HG03097 (cell line): ENCODE data around the gene IPP.
A peak's percentile ranks its signal among the peaks of the same experiment; 100 is the strongest.
"Not testable (repeated sequence)": the region's sequence is repeated elsewhere in the genome, so short reads cannot be mapped to it uniquely, and the experiment has no call there.

Experiments
- ATAC-seq: cut with Tn5 transposase; IDR thresholded peaks from one replicate; pipeline ENCODE4 v1.9.1; 2021; ENCODE audit not compliant: unreplicated experiment, low FRiP score

IPP gene

GRCh38 chr1:45746922-45747321, 3.5 kb downstream of the IPP start:
- ATAC-seq, result no peak

- not testable (repeated sequence) for ATAC-seq
Observed at GRCh38 chr1:45739641-45740156, 10.8 kb downstream of the IPP start.

- no peak for ATAC-seq
Observed at GRCh38 chr1:45739137-45739536, 11.3 kb downstream of the IPP start.

GRCh38 chr1:45730780-45731319, 19.6 kb downstream of the IPP start:
- no peak for ATAC-seq

- no peak for ATAC-seq
Observed at GRCh38 chr1:45730075-45730779, 20.2 kb downstream of the IPP start.

GRCh38 chr1:45726007-45726406, 24.4 kb downstream of the IPP start:
- ATAC-seq, result not testable (repeated sequence)

- ATAC-seq, result no peak
Observed at GRCh38 chr1:45723248-45723930, 27.1 kb downstream of the IPP start.

- no peak for ATAC-seq
Observed at GRCh38 chr1:45722809-45723208, 27.6 kb downstream of the IPP start.

GRCh38 chr1:45721207-45721606, 29.2 kb downstream of the IPP start:
- ATAC-seq, result no peak

GRCh38 chr1:45718289-45718688, 32.2 kb downstream of the IPP start:
- no peak for ATAC-seq

- not testable (repeated sequence) for ATAC-seq
Observed at GRCh38 chr1:45717386-45717785, 33.1 kb downstream of the IPP start.

GRCh38 chr1:45716700-45717099, 33.8 kb downstream of the IPP start:
- ATAC-seq, result no peak

- ATAC-seq, result no peak
Observed at GRCh38 chr1:45713711-45714110, 36.7 kb downstream of the IPP start.

GRCh38 chr1:45704637-45705036, 45.8 kb downstream of the IPP start:
- ATAC-seq, result no peak

GRCh38 chr1:45694823-45695222, 55.6 kb downstream of the IPP start:
- ATAC-seq, result no peak

- not testable (repeated sequence) for ATAC-seq
Observed at GRCh38 chr1:45693811-45694210, 56.6 kb downstream of the IPP start.

GRCh38 chr1:45687754-45688740, 62.4 kb downstream of the IPP start, which contains the start of gene TMEM69:
TMEM69 (plus strand) TSS chr1:45688181; CDS start chr1:45691069, 2,888 bp downstream.
- ATAC-seq, result no peak

- ATAC-seq, result peak; percentile 79
Observed at GRCh38 chr1:45687014-45687753, 63.3 kb downstream of the IPP start.

- peak; percentile 59 for ATAC-seq
Observed at GRCh38 chr1:45686288-45687013, 64.0 kb downstream of the IPP start, which contains the start of gene GPBP1L1. GPBP1L1 (minus strand) TSS chr1:45686533; CDS start chr1:45659087, 27,446 bp downstream.
